Chondrocyte (in vitro differentiated cells): ENCODE results near the gene EI24. TPM values are rescaled to one million over a fixed set of nuclear protein-coding genes. Genes with fewer than 3 reads are reported as not detected.

Experiments
- DNase-seq: peaks from one replicate; pipeline ENCODE4 v3.0.0; 2021; ENCODE audit warnings: mixed read lengths, low spot score
- H3K27ac Mint-ChIP-seq: one replicate; pipeline ENCODE4 v1.8.0; 2021; ENCODE audit warnings: mild to moderate bottlenecking, moderate library complexity, mixed read lengths; ENCODE audit not compliant: unreplicated experiment
- H3K27me3 Mint-ChIP-seq: 2 replicates; pipeline ENCODE4 v1.8.0; 2021; ENCODE audit warnings: low read depth, mixed read lengths
- H3K36me3 Mint-ChIP-seq: 2 replicates; pipeline ENCODE4 v1.8.0; 2021; ENCODE audit warnings: low read depth, mixed read lengths
- H3K4me1 Mint-ChIP-seq: 2 replicates; pipeline ENCODE4 v1.8.0; 2021; ENCODE audit warnings: low read depth, mild to moderate bottlenecking, mixed read lengths
- H3K4me3 Mint-ChIP-seq: one replicate; pipeline ENCODE4 v1.8.0; 2021; ENCODE audit warnings: mild to moderate bottlenecking, moderate library complexity, mixed read lengths; ENCODE audit not compliant: unreplicated experiment
- H3K9me3 Mint-ChIP-seq: 2 replicates; pipeline ENCODE4 v1.8.0; 2021; ENCODE audit warnings: low read depth, mixed read lengths
- long read RNA-seq: library from polyadenylated mRNA; stranded (forward); transcript quantifications from one replicate; pipeline ENCODE4 v2.0.0, GENCODE V29; 2021
- total RNA-seq: library from RNA; stranded (reverse); gene quantifications from 3 replicates; pipeline ENCODE4 v1.2.1, GENCODE V29; 2021
- TF ChIP-seq, protein P1 (sequence below): fragments of 200-600 bp; sonication (generic); IDR thresholded peaks from 2 replicates; pipeline ENCODE4 v1.5.0; 2021; ENCODE audit warnings: antibody characterized with exemption, mild to moderate bottlenecking, moderate library complexity

Gene EI24
- 88.6 to 95.0 TPM (median 91.1 TPM) in 3 replicates for total RNA-seq
- long read RNA-seq, transcript EI24-201 (11 exons, 2,455 nt): major isoform, 194 of 222 reads
- long read RNA-seq, partial matches to known transcripts: 4 of 222 reads
- long read RNA-seq, other reads (novel, unspliced or antisense): 18 of 222 reads

GRCh38 chr11:125568970-125569914, at the start of gene EI24:
Gene EI24, plus strand, starts transcription at chr11:125569477. Its CDS starts 3,051 bp downstream, at chr11:125572528.
- TF ChIP-seq, protein P1, sequence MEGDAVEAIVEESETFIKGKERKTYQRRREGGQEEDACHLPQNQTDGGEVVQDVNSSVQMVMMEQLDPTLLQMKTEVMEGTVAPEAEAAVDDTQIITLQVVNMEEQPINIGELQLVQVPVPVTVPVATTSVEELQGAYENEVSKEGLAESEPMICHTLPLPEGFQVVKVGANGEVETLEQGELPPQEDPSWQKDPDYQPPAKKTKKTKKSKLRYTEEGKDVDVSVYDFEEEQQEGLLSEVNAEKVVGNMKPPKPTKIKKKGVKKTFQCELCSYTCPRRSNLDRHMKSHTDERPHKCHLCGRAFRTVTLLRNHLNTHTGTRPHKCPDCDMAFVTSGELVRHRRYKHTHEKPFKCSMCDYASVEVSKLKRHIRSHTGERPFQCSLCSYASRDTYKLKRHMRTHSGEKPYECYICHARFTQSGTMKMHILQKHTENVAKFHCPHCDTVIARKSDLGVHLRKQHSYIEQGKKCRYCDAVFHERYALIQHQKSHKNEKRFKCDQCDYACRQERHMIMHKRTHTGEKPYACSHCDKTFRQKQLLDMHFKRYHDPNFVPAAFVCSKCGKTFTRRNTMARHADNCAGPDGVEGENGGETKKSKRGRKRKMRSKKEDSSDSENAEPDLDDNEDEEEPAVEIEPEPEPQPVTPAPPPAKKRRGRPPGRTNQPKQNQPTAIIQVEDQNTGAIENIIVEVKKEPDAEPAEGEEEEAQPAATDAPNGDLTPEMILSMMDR: peak; percentile 83
- DNase-seq: peak; percentile 96
- no peaks in the 10 kb centered on the region for H3K27me3 Mint-ChIP-seq
- H3K36me3 Mint-ChIP-seq: peaks cover 8% of the 10 kb centered on the region
- peak within 1 kb of the TSS; percentile 85 for H3K4me3 Mint-ChIP-seq
- H3K9me3 Mint-ChIP-seq: no peaks in the 10 kb centered on the region
- peaks cover 25% of the 10 kb centered on the region for H3K4me1 Mint-ChIP-seq
- peak within 1 kb of the TSS; percentile 83 for H3K27ac Mint-ChIP-seq

GRCh38 chr11:125519860-125520834, 49.1 kb upstream of the EI24 start:
- Mint-ChIP-seq H3K27me3 (peaks cover 5% of the 10 kb centered on the region), H3K36me3 (peaks cover 1% of the 10 kb centered on the region), H3K27ac (no peak overlapping the region), H3K9me3 (peaks cover 4% of the 10 kb centered on the region), H3K4me1 (peaks cover 4% of the 10 kb centered on the region), H3K4me3 (no peak overlapping the region)
- no peak for DNase-seq
- TF ChIP-seq, protein P1: no peak

- Mint-ChIP-seq H3K4me1 (no peaks in the 10 kb centered on the region), H3K4me3 (no peak overlapping the region), H3K9me3 (no peaks in the 10 kb centered on the region), H3K27ac (no peak overlapping the region), H3K36me3 (peaks cover 2% of the 10 kb centered on the region), H3K27me3 (peaks cover 15% of the 10 kb centered on the region)
- TF ChIP-seq, protein P1: no peak
- no peak for DNase-seq
Observed at GRCh38 chr11:125525303-125525702, 44.0 kb upstream of the EI24 start.

DNA sequence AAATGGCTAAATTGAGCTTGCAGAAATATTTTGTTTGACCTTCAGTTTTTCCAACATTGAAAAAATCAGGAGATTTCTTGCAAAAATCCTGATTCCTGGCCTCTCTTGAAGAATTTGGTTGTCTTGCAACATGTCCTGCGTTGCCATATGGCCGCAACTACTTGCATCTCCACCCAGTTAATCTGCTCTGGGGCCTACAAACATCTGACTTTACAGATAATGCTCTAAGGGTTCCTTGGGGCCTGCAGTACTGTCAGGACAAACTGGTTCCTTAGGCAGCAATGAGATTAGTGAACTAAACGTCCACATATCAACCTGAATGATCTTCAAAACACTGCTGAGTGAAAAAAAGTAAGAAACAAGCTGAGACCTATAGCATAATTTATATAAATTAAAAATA, 36.6 kb upstream of the EI24 start:
- no peak for DNase-seq
- Mint-ChIP-seq H3K4me3 (no peak overlapping the region), H3K36me3 (peaks cover 2% of the 10 kb centered on the region), H3K27ac (no peak overlapping the region), H3K27me3 (peaks cover 14% of the 10 kb centered on the region), H3K4me1 (no peaks in the 10 kb centered on the region), H3K9me3 (no peaks in the 10 kb centered on the region)
- TF ChIP-seq, protein P1: no peak
